ENCODE data around the gene CASK. TPM values are rescaled to one million over a fixed set of nuclear protein-coding genes. Genes with fewer than 3 reads are reported as not detected.

The CASK gene
- total RNA-seq (10 to 100 TPM; 31.5 to 72.4 (median 65.0) TPM), polyA plus RNA-seq (1 to 10 TPM; 5.6 to 6.1 TPM), total RNA-seq (49.8 reads per million, percentile 71 among the genes with 10 or more reads in this experiment)

- peaks cover 0 to 4% (median 0%) of the 10 kb centered on the region in 5 donors for H3K36me3 Mint-ChIP-seq
- peaks cover 6 to 40% (median 29%) of the 10 kb centered on the region in 7 donors for H3K4me1 Mint-ChIP-seq
- Histone ChIP-seq H3K4me1 (ENCODE audit: control insufficient read depth in 2 of 2, insufficient read depth in 2 of 2, low read length in 2 of 2) (peaks cover 5% of the 10 kb centered on the region in 2 donors), H3K27ac (ENCODE audit: low read depth, low read length) (peak within 1 kb of the TSS; percentile 70), H3K4me3 (ENCODE audit: low read length) (peak within 1 kb of the TSS; percentile 78), H3K27me3 (ENCODE audit: control insufficient read depth in 2 of 2, insufficient read depth in 2 of 2, low read length in 2 of 2) (no peaks in the 10 kb centered on the region), H3K36me3 (ENCODE audit: control insufficient read depth in 2 of 3, insufficient read depth in 3 of 3, low read length in 3 of 3) (peaks cover 0 to 4% (median 0%) of the 10 kb centered on the region in 3 experiments), H3K9me3 (ENCODE audit: control insufficient read depth in 2 of 3, low read length in 3 of 3) (no peaks in the 10 kb centered on the region)
- no peaks in the 10 kb centered on the region for H3K9me3 Mint-ChIP-seq
- intact Hi-C loops (cut with micrococcal nuclease) = loop anchor here (2.0 to 10.0 kb wide), 10 partner anchors 15 to 1631 kb away; partner anchors contain the start of gene DDX3X (in 1 of the 2)
- DNase-seq (peak; percentile 74 to 91 (median 84)), ATAC-seq (peak; percentile 92)
- ChIA-PET POLR2A (interaction anchor here (0.9 to 2.0 kb wide), 4 partner anchors 11 to 1021 kb away, joined by 3 to 10 read pairs (median 3); no protein-coding TSS in a partner anchor), CTCF (no interaction called here)
- H3K4me3 Mint-ChIP-seq = peak within 1 kb of the TSS; percentile 91 to 99 (median 92)
- peak within 1 kb of the TSS; percentile 76 to 95 (median 91) for H3K27ac Mint-ChIP-seq
- H3K27me3 Mint-ChIP-seq = peaks cover 0 to 2% (median 0%) of the 10 kb centered on the region in 5 donors
Observed at GRCh38 chrX:41923211-41923977, at the start of gene CASK. Gene CASK (minus strand): TSS chrX:41923554. CDS start chrX:41922988, 566 bp downstream.

GRCh38 chrX:41971346-41971745, 48.0 kb upstream of the CASK start:
- Histone ChIP-seq H3K27me3 (ENCODE audit: control insufficient read depth in 2 of 2, insufficient read depth in 2 of 2, low read length in 2 of 2) (no peaks in the 10 kb centered on the region), H3K4me3 (ENCODE audit: low read length) (no peak overlapping the region), H3K9me3 (ENCODE audit: control insufficient read depth in 2 of 3, low read length in 3 of 3) (no peaks in the 10 kb centered on the region), H3K36me3 (ENCODE audit: control insufficient read depth in 2 of 3, insufficient read depth in 3 of 3, low read length in 3 of 3) (no peaks in the 10 kb centered on the region), H3K4me1 (ENCODE audit: control insufficient read depth in 2 of 2, insufficient read depth in 2 of 2, low read length in 2 of 2) (no peaks in the 10 kb centered on the region), H3K27ac (ENCODE audit: low read depth, low read length) (no peak overlapping the region)
- no peak for ATAC-seq
- Mint-ChIP-seq H3K9me3 (peaks cover 0 to 5% (median 0%) of the 10 kb centered on the region in 11 donors), H3K36me3 (peaks cover 0 to 3% (median 0%) of the 10 kb centered on the region in 5 donors), H3K27ac (no peak overlapping the region), H3K4me1 (no peaks in the 10 kb centered on the region), H3K4me3 (no peak overlapping the region), H3K27me3 (no peaks in the 10 kb centered on the region)
- POLR2A ChIA-PET = no interaction called here
- DNase-seq = no peak
- CTCF ChIA-PET = no interaction called here
- intact Hi-C loops (cut with micrococcal nuclease) = no loop called here

- H3K27ac Mint-ChIP-seq = no peak overlapping the region
Observed at GRCh38 chrX:41970419-41970818, 47.1 kb upstream of the CASK start.

GRCh38 chrX:41963348-41963747, 40.0 kb upstream of the CASK start:
- peaks cover 0 to 2% (median 0%) of the 10 kb centered on the region in 5 donors for H3K27me3 Mint-ChIP-seq
- no peak for ATAC-seq
- no peaks in the 10 kb centered on the region for H3K36me3 Mint-ChIP-seq
- H3K36me3 ChIP-seq (ENCODE audit: control insufficient read depth in 2 of 3, insufficient read depth in 3 of 3, low read length in 3 of 3) = no peaks in the 10 kb centered on the region
- peaks cover 0 to 3% (median 0%) of the 10 kb centered on the region in 11 donors for H3K9me3 Mint-ChIP-seq
- peaks cover 0 to 4% (median 0%) of the 10 kb centered on the region in 7 donors for H3K4me1 Mint-ChIP-seq
- intact Hi-C loops (cut with micrococcal nuclease) = no loop called here
- POLR2A ChIA-PET = no interaction called here
- no peaks in the 10 kb centered on the region for H3K27me3 ChIP-seq (ENCODE audit: control insufficient read depth in 2 of 2, insufficient read depth in 2 of 2, low read length in 2 of 2)
- no peaks in the 10 kb centered on the region for H3K4me1 ChIP-seq (ENCODE audit: control insufficient read depth in 2 of 2, insufficient read depth in 2 of 2, low read length in 2 of 2)
- no peaks in the 10 kb centered on the region for H3K9me3 ChIP-seq (ENCODE audit: control insufficient read depth in 2 of 3, low read length in 3 of 3)
- H3K4me3 Mint-ChIP-seq = no peak overlapping the region
- no peak overlapping the region for H3K27ac Mint-ChIP-seq
- no peak overlapping the region for H3K27ac ChIP-seq (ENCODE audit: low read depth, low read length)
- CTCF ChIA-PET = no interaction called here
- H3K4me3 ChIP-seq (ENCODE audit: low read length) = no peak overlapping the region
- DNase-seq = no peak

More at GRCh38 chrX:41970419-41970818, 47.1 kb upstream of the CASK start:
- Mint-ChIP-seq H3K36me3 (peaks cover 0 to 3% (median 0%) of the 10 kb centered on the region in 5 donors), H3K4me3 (no peak overlapping the region), H3K4me1 (no peaks in the 10 kb centered on the region), H3K27me3 (no peaks in the 10 kb centered on the region), H3K9me3 (peaks cover 0 to 6% (median 0%) of the 10 kb centered on the region in 11 donors)
- no peak overlapping the region for H3K4me3 ChIP-seq (ENCODE audit: low read length)
- ChIA-PET CTCF (interaction anchor here (0.7 kb wide), 1 partner anchor 10 kb away, joined by 3 read pairs; no protein-coding TSS in a partner anchor), POLR2A (no interaction called here)
- no peaks in the 10 kb centered on the region for H3K27me3 ChIP-seq (ENCODE audit: control insufficient read depth in 2 of 2, insufficient read depth in 2 of 2, low read length in 2 of 2)
- intact Hi-C loops (cut with micrococcal nuclease) = no loop called here
- ATAC-seq = no peak
- no peaks in the 10 kb centered on the region for H3K4me1 ChIP-seq (ENCODE audit: control insufficient read depth in 2 of 2, insufficient read depth in 2 of 2, low read length in 2 of 2)
- H3K36me3 ChIP-seq (ENCODE audit: control insufficient read depth in 2 of 3, insufficient read depth in 3 of 3, low read length in 3 of 3) = no peaks in the 10 kb centered on the region
- no peaks in the 10 kb centered on the region for H3K9me3 ChIP-seq (ENCODE audit: control insufficient read depth in 2 of 3, low read length in 3 of 3)
- no peak for DNase-seq
- no peak overlapping the region for H3K27ac ChIP-seq (ENCODE audit: low read depth, low read length)

- POLR2A ChIA-PET = no interaction called here
- no peak overlapping the region for H3K4me3 Mint-ChIP-seq
- intact Hi-C loops (cut with micrococcal nuclease) = no loop called here
- peaks cover 0 to 2% (median 0%) of the 10 kb centered on the region in 5 donors for H3K27me3 Mint-ChIP-seq
- CTCF ChIA-PET = interaction anchor here (1.1 kb wide), 1 partner anchor 11 kb away, joined by 3 read pairs; no protein-coding TSS in a partner anchor
- ATAC-seq (no peak), DNase-seq (no peak)
- peaks cover 0 to 4% (median 0%) of the 10 kb centered on the region in 7 donors for H3K4me1 Mint-ChIP-seq
- H3K9me3 Mint-ChIP-seq = peaks cover 0 to 2% (median 0%) of the 10 kb centered on the region in 11 donors
- Histone ChIP-seq H3K27ac (ENCODE audit: low read depth, low read length) (no peak overlapping the region), H3K4me3 (ENCODE audit: low read length) (no peak overlapping the region), H3K4me1 (ENCODE audit: control insufficient read depth in 2 of 2, insufficient read depth in 2 of 2, low read length in 2 of 2) (no peaks in the 10 kb centered on the region), H3K9me3 (ENCODE audit: control insufficient read depth in 2 of 3, low read length in 3 of 3) (no peaks in the 10 kb centered on the region), H3K27me3 (ENCODE audit: control insufficient read depth in 2 of 2, insufficient read depth in 2 of 2, low read length in 2 of 2) (no peaks in the 10 kb centered on the region), H3K36me3 (ENCODE audit: control insufficient read depth in 2 of 3, insufficient read depth in 3 of 3, low read length in 3 of 3) (no peaks in the 10 kb centered on the region)
- H3K36me3 Mint-ChIP-seq = no peaks in the 10 kb centered on the region
- H3K27ac Mint-ChIP-seq = no peak overlapping the region
Observed at GRCh38 chrX:41960142-41960541, 36.8 kb upstream of the CASK start.

- H3K9me3 Mint-ChIP-seq = peaks cover 0 to 2% (median 0%) of the 10 kb centered on the region in 11 donors
- POLR2A ChIA-PET = no interaction called here
- Histone ChIP-seq H3K4me3 (ENCODE audit: low read length) (no peak overlapping the region), H3K9me3 (ENCODE audit: control insufficient read depth in 2 of 3, low read length in 3 of 3) (no peaks in the 10 kb centered on the region), H3K36me3 (ENCODE audit: control insufficient read depth in 2 of 3, insufficient read depth in 3 of 3, low read length in 3 of 3) (no peaks in the 10 kb centered on the region), H3K27ac (ENCODE audit: low read depth, low read length) (no peak overlapping the region), H3K4me1 (ENCODE audit: control insufficient read depth in 2 of 2, insufficient read depth in 2 of 2, low read length in 2 of 2) (no peaks in the 10 kb centered on the region), H3K27me3 (ENCODE audit: control insufficient read depth in 2 of 2, insufficient read depth in 2 of 2, low read length in 2 of 2) (no peaks in the 10 kb centered on the region)
- DNase-seq = no peak
- intact Hi-C loops (cut with micrococcal nuclease) = no loop called here
- H3K27me3 Mint-ChIP-seq = peaks cover 0 to 2% (median 0%) of the 10 kb centered on the region in 5 donors
- H3K36me3 Mint-ChIP-seq = no peaks in the 10 kb centered on the region
- H3K4me1 Mint-ChIP-seq = peaks cover 0 to 4% (median 0%) of the 10 kb centered on the region in 7 donors
- no peak overlapping the region for H3K27ac Mint-ChIP-seq
- H3K4me3 Mint-ChIP-seq = no peak overlapping the region
- CTCF ChIA-PET = no interaction called here
- no peak for ATAC-seq
Observed at GRCh38 chrX:41958861-41959260, 35.5 kb upstream of the CASK start.

Data from naive thymus-derived CD4-positive, alpha-beta T cell (primary cell).